Endothelial cell of hepatic sinusoid (primary cell): ENCODE data around the gene SMIM13.
"Not testable (repeated sequence)": the region's sequence is repeated elsewhere in the genome, so short reads cannot be mapped to it uniquely, and the experiment has no call there.

Source experiments
- in situ Hi-C: cut with HindIII; loops from 2 replicates; pipeline ENCODE4 v1.10.0; 2017; ENCODE audit warnings: low sequenced_read_pairs

The SMIM13 gene

GRCh38 chr6:11083491-11083890, 10.1 kb upstream of the SMIM13 start:
- in situ Hi-C loops: no loop called here

- in situ Hi-C loops: no loop called here
These were observed 9.7 kb upstream of the SMIM13 start for GRCh38 chr6:11083956-11084355.

GRCh38 chr6:11085758-11086435, 7.7 kb upstream of the SMIM13 start:
- in situ Hi-C loops: no loop called here

GRCh38 chr6:11087141-11087812, 6.4 kb upstream of the SMIM13 start:
- in situ Hi-C loops: not testable (repeated sequence)

GRCh38 chr6:11089695-11090094, 3.9 kb upstream of the SMIM13 start:
- in situ Hi-C loops: no loop called here

GRCh38 chr6:11091141-11091540, 2.5 kb upstream of the SMIM13 start:
- in situ Hi-C loops: not testable (repeated sequence)

- in situ Hi-C loops: no loop called here
These were observed 812 bp upstream of the SMIM13 start for GRCh38 chr6:11092668-11093375.

GRCh38 chr6:11093376-11093625, 333 bp upstream of the SMIM13 start:
- in situ Hi-C loops: no loop called here

- in situ Hi-C loops: no loop called here
These were observed 797 bp downstream of the SMIM13 start for GRCh38 chr6:11094411-11094851.

- in situ Hi-C loops: no loop called here
These were observed 1.3 kb downstream of the SMIM13 start for GRCh38 chr6:11094941-11095340.

- in situ Hi-C loops: no loop called here
These were observed 2.5 kb downstream of the SMIM13 start for GRCh38 chr6:11096109-11096508.

GRCh38 chr6:11097476-11097875, 3.8 kb downstream of the SMIM13 start:
- in situ Hi-C loops: no loop called here

GRCh38 chr6:11098004-11098403, 4.4 kb downstream of the SMIM13 start:
- in situ Hi-C loops: no loop called here

- in situ Hi-C loops: no loop called here
These were observed 7.8 kb downstream of the SMIM13 start for GRCh38 chr6:11101417-11101816.

- in situ Hi-C loops: no loop called here
These were observed 9.4 kb downstream of the SMIM13 start for GRCh38 chr6:11103065-11103464.

GRCh38 chr6:11108726-11109125, 15.1 kb downstream of the SMIM13 start:
- in situ Hi-C loops: no loop called here

GRCh38 chr6:11110921-11111768, 17.5 kb downstream of the SMIM13 start, which contains the start of gene ERVFRD-1:
Gene ERVFRD-1, minus strand, starts transcription at chr6:11111725. Its CDS starts 6,415 bp downstream, at chr6:11105310.
- in situ Hi-C loops: no loop called here

GRCh38 chr6:11111769-11112437, 18.3 kb downstream of the SMIM13 start:
- in situ Hi-C loops: no loop called here

GRCh38 chr6:11113038-11113437, 19.4 kb downstream of the SMIM13 start:
- in situ Hi-C loops: no loop called here

- in situ Hi-C loops: not testable (repeated sequence)
These were observed 22.3 kb downstream of the SMIM13 start for GRCh38 chr6:11115808-11116536.
